Amygdala (tissue), 56 donors: ENCODE results near the gene NAPB.
"Not testable (repeated sequence)": the region's sequence is repeated elsewhere in the genome, so short reads cannot be mapped to it uniquely, and the experiment has no call there.

Experiments
- DNase-seq, 56 donors: peaks; one replicate each; lab custom pipeline; 2025; lab: John Stamatoyannopoulos, UW

The NAPB gene

DNA sequence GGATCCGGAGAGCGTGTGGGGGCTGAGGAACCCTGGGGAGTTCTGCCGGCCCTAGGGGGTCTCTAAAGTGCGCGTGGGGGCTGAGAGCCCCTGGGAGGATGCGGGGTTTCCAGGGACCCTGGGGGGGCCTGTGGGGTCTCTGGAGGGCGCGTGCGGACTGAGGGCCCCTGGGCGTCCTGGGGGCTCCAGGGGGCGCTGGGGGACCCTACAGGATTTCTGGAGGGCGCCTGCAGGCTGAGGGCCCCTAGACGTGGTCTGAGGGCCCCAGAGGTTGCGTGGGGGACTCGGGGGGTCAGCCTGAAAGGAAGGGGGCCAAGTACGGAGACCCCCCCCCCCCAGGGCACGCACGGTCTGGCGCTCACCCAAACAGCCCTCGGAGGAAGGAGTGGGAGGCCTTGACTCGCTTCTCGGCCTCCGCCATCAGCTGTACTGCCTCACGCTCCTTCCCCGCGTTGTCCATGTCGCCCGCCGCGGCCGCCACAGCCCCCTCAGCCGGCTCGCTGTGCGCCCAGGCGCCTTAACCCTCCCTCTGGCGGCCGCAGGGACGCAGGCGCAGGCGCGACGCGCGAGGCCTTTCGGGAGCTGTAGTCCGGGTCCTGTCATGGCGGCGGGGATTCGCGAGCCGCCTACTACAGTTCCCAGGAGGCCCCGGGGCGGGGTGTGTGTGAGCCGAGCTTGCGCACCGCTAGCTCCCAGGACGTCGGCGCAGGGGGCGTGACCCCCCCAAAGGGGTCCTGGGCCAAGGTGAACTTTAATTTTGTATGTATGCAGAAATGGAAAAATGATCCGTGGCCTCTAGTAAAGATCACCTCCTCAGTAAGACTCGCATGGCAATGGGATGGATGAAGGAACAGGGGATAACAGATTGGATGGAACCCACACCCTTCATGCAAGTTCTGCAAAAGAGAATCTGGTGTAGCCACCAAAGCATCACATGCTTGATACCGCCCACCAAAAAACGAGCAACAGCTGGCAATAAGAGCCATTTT is at the start of gene NAPB:
NAPB (minus strand) TSS at position 546 of the 989 bp plus-strand sequence; CDS start at position 460, 86 bp downstream.
- DNase-seq, result peak; percentile 47 to 98 (median 92)

DNA sequence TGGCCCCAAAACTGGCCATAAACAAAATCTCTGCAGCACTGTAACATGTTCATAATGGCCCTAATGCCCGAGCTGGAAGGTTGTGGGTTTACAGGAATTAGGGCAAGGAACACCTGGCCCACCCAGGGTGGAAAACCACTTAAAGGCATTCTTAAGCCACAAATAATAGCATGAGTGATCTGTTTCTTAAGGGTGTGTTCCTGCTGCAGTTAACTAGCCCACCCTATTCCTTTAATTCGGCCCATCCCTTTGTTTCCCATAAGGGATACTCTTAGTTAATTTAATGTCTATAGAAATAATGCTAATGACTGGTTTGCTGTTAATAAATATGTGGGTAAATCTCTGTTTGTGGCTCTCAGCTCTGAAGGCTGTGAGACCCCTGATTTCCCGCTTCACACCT is 45.7 kb upstream of the NAPB start:
- not testable (repeated sequence) for DNase-seq

DNA sequence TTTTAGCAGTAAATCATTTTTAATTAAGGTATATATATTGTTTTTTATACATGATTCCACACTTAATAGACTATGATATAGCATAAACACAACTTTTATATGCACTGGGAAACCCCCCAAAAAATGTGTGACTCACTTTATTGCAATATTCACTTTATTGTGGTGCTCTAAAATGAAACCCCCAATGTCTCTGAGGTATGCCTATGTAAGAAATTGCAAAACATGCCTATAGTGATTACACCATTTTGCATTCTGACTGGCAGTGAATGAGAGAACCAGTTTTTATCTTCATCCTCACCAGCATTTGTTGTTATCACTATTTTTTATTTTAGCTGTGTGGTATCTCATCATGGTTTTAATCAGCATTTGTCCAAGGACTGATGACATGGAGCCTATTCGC is 39.9 kb upstream of the NAPB start:
- no peak for DNase-seq

- DNase-seq, result no peak
Observed at GRCh38 chr20:23459461-23460150, 38.3 kb upstream of the NAPB start.

GRCh38 chr20:23456873-23457272 is 35.6 kb upstream of the NAPB start:
- DNase-seq, result no peak

DNA sequence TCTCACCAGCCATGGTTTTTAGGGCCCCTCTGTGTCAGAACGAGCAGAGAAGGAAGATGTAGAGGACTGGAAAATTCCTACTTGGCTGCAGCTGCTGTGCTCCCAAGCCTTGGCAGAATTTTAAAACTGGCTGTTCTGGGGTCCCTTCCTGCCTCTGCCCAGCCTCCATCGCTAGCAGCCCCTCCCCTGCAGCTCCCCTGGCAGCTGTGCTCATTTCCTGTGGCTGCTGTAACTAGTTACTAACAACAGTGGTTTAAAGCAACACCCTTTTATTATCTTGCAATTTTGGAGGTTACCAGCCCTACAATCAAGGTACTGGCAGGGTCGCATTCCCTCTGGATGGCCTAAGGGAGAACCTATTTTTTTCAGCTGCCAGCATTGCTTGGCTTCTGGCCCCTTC is 35.1 kb upstream of the NAPB start:
- DNase-seq, result no peak

DNA sequence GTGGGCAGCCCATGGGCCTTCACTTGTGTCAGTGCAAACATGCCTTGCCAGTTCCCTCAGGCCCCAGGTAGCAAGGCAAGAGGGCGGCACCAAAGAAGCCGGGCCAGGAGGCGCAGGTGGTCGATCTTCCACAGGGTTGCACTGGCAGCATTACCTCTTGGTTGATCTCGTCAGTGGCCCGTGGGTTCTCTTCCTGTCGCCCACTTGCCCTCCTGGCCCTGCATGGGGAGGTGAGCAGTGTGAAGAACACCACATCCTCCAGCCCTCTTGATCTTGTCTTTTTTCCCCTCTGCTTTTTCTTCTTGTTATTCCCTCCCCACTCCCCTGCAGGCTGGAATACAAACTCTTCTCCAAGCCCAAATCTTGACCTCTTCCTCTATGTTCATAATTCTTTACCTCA is 34.4 kb upstream of the NAPB start:
- no peak for DNase-seq

GRCh38 chr20:23454816-23455215 is 33.5 kb upstream of the NAPB start:
- no peak for DNase-seq

- DNase-seq, result no peak
Observed at GRCh38 chr20:23453549-23454543, 32.6 kb upstream of the NAPB start.

- no peak for DNase-seq
Observed at GRCh38 chr20:23452776-23453175, 31.5 kb upstream of the NAPB start, which contains the start of gene CST11. Gene CST11 (minus strand): TSS chr20:23452876. CDS start chr20:23452811, 65 bp downstream.

DNA sequence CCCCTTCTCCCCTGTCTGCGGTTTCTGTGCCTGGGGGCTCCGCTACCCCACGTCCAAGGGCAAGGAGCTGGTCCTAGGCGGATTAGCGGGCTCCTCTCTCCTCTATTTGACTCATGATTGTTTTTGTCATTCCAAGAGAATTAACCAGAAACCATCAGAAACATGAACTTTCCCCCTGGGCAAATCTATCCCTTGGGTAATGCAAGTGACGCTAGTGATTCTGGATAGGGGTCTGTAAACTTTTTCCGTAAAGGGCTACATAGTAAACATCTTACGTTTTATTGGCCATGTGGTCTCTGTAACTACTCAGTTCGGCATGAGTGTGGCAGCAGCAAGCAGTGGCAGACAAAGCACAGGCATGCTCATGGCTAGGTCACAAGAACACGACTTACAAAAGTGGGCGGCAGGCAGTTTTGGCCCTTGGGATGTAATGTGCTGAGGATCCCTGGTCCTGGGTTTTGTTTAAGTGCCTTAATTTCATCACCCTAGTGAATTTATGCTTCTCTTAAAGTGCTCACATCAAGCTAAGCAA is 30.7 kb upstream of the NAPB start:
- DNase-seq, result no peak

DNA sequence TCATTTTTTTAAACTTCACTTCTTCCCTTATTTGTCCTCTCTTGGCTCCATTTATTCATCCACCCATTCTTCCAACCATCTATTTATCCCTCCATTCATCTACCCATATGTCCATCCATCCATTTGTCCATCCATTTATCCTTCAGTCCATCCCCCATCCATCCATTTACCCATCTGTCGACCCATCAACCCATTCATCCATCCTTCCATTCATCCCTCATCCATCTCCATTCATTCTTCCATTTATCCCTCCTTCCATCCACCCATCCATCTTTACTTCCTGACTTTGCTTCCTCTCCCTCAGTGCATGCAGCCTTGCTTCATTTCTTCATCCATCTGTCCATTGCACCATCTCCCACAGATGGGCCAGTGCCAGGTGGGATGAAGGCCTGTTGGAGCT is 29.6 kb upstream of the NAPB start:
- no peak for DNase-seq

- DNase-seq, result no peak
Observed at GRCh38 chr20:23449421-23449820, 28.1 kb upstream of the NAPB start.

DNA sequence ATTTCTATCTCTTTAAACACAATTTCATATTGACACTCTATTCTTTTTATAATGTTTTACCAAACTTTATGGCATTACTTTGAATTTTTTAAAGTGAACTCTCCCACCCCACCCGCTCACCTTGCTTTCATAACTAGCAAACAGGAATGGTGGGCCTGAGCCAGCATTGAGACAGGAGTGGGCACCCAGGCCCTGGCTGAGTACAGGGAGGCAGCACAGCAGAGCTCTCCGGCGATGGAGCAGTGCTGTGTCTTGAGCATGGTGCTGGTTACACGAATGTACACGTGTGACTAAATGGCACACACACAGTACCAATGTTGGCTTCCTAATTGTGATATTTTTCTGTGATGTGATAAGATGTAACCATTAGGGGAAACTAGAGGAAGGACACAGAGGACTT is 26.9 kb upstream of the NAPB start:
- no peak for DNase-seq

GRCh38 chr20:23446505-23446904 is 25.2 kb upstream of the NAPB start:
- DNase-seq, result peak in 41 of 56 donors; percentile 5 to 78 (median 43)

DNA sequence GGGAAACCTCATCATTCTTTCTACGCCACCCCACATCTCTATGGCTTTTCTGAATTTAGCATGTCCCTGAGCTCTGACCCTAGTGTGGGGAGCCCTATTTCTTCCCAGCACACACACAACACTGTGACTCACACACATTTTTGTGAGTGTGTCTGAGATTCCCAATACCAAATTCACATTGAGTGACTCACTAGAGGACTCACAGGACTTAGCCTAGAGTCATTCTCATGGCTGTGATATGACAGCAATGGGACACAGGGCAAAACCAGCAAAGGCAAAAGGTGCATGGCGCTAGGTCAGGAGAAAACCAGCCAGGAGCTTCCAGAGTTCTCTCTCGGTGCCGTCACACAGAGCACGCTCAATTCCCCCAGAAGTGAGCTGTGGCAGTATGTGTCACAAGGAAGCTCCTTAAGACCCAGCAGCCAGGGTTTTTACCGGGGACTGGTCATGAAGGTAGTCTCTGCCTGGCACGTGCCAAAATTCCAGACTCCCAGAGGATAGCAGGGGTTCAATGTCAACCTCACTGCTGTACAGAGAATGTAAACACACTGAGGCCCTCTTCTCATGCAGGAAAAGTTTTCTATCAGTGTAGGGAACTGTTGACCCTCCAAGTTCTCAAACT is 24.4 kb upstream of the NAPB start:
- DNase-seq, result no peak

- no peak for DNase-seq
Observed at GRCh38 chr20:23444859-23445258, 23.6 kb upstream of the NAPB start.

DNA sequence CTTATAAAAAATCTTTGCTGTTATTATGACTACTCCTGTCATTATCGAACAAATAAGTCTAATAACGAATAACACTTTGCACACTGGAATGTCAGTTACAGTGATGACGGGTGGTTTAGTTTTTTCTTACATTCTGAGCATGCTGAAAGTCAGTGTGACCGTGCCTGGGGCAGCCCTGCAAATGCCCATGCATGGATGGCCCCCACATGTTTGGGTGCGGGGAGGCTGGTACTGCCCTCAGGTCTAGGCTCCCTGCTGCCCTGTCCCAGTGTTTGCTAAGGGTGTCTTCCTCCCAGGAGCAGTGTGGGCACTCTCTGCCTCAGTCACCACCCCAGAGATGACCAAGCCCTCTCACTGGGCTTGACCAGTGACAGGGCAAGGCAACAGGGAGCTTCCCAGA is 21.1 kb upstream of the NAPB start:
- no peak for DNase-seq

DNA sequence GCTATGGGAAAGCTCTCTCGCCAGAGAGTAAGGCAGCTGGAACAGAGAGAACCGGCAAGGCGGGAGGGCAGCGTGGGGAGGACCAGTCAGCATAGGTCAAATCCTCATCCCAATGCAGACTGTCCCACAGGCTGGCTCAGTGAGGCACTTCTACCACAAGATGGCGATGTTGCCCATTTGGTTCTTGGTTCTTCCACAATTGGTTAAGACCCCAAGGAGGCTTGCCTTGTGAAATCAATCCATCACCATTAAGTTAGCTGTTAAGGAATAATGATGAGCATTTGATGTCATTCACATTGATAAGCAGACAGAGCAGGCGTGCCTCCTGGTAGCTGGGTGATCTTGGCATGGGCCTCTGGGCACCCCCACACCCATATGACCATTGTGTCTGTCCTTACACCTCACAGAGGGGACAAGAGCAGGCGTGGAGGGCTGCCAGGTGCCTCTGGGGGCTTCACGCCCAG is 20.6 kb upstream of the NAPB start:
- peak in 42 of 56 donors; percentile 3 to 84 (median 37) for DNase-seq
